ENCODE results near the gene VPS18. TPM values are rescaled to one million over a fixed set of nuclear protein-coding genes. Genes with fewer than 3 reads are reported as not detected.
A peak's percentile ranks its signal among the peaks of the same experiment; 100 is the strongest.

VPS18 gene
- total and polyA plus RNA-seq, 2 experiments from 2014 or later = 5.9 to 42.5 TPM

DNA sequence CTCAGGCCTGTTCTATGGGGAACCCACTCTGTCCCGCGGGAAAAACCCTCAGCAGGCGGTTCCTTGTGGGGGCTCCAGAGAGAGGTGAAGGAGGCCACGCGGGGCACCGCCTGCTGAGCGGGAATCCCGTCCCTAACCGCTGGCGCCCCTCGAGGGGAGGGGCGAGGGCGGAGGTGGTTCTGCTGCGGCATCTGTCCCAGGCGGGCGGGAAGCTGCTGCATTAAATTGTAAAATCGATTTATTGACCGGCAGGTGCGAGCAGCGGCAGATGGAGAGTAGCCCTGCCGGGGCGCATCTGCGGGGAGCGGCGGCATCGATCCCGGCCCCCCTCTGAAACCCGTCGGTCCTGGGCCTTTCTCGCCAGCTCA, 31.2 kb downstream of the VPS18 start:
- Histone ChIP-seq H3F3A (replicated peaks; ENCODE audit: low read depth) (peaks cover 14% of the 10 kb centered on the region; the same call in 1 of the 2 replicates), H3K27me3 (ENCODE audit: insufficient read depth) (peaks cover 100% of the 10 kb centered on the region), H2AFZ (peak overlapping the region; percentile 93), H3K79me2 (replicated peaks; ENCODE audit: insufficient read depth) (no peaks in the 10 kb centered on the region), H4K20me1 (replicated peaks; ENCODE audit: insufficient read depth) (peaks cover 6% of the 10 kb centered on the region; the same call in 1 of the 2 replicates), H3K9me2 (ENCODE audit: insufficient read depth) (no peaks in the 10 kb centered on the region), H3K4me3 (peak overlapping the region; percentile 88), H3K36me3 (ENCODE audit: insufficient read depth) (no peaks in the 10 kb centered on the region), H3K27ac (ENCODE audit: low read depth) (no peak overlapping the region), H3K4me1 (ENCODE audit: insufficient read depth) (peaks cover 18% of the 10 kb centered on the region), H3K4me2 (peak overlapping the region; percentile 99)
- H3K27ac Mint-ChIP-seq = no peak overlapping the region
- TF ChIP-seq, protein P1, sequence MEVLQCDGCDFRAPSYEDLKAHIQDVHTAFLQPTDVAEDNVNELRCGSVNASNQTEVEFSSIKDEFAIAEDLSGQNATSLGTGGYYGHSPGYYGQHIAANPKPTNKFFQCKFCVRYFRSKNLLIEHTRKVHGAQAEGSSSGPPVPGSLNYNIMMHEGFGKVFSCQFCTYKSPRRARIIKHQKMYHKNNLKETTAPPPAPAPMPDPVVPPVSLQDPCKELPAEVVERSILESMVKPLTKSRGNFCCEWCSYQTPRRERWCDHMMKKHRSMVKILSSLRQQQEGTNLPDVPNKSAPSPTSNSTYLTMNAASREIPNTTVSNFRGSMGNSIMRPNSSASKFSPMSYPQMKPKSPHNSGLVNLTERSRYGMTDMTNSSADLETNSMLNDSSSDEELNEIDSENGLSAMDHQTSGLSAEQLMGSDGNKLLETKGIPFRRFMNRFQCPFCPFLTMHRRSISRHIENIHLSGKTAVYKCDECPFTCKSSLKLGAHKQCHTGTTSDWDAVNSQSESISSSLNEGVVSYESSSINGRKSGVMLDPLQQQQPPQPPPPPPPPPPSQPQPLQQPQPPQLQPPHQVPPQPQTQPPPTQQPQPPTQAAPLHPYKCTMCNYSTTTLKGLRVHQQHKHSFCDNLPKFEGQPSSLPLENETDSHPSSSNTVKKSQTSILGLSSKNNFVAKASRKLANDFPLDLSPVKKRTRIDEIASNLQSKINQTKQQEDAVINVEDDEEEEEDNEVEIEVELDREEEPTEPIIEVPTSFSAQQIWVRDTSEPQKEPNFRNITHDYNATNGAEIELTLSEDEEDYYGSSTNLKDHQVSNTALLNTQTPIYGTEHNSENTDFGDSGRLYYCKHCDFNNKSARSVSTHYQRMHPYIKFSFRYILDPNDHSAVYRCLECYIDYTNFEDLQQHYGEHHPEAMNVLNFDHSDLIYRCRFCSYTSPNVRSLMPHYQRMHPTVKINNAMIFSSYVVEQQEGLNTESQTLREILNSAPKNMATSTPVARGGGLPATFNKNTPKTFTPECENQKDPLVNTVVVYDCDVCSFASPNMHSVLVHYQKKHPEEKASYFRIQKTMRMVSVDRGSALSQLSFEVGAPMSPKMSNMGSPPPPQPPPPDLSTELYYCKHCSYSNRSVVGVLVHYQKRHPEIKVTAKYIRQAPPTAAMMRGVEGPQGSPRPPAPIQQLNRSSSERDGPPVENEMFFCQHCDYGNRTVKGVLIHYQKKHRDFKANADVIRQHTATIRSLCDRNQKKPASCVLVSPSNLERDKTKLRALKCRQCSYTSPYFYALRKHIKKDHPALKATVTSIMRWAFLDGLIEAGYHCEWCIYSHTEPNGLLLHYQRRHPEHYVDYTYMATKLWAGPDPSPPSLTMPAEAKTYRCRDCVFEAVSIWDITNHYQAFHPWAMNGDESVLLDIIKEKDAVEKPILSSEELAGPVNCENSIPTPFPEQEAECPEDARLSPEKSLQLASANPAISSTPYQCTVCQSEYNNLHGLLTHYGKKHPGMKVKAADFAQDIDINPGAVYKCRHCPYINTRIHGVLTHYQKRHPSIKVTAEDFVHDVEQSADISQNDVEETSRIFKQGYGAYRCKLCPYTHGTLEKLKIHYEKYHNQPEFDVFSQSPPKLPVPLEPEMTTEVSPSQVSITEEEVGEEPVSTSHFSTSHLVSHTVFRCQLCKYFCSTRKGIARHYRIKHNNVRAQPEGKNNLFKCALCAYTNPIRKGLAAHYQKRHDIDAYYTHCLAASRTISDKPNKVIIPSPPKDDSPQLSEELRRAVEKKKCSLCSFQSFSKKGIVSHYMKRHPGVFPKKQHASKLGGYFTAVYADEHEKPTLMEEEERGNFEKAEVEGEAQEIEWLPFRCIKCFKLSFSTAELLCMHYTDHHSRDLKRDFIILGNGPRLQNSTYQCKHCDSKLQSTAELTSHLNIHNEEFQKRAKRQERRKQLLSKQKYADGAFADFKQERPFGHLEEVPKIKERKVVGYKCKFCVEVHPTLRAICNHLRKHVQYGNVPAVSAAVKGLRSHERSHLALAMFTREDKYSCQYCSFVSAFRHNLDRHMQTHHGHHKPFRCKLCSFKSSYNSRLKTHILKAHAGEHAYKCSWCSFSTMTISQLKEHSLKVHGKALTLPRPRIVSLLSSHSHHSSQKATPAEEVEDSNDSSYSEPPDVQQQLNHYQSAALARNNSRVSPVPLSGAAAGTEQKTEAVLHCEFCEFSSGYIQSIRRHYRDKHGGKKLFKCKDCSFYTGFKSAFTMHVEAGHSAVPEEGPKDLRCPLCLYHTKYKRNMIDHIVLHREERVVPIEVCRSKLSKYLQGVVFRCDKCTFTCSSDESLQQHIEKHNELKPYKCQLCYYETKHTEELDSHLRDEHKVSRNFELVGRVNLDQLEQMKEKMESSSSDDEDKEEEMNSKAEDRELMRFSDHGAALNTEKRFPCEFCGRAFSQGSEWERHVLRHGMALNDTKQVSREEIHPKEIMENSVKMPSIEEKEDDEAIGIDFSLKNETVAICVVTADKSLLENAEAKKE (CRISPR knock-in tag; IDR thresholded peaks at IDR 0.05) = no peak
- TF ChIP-seq STAT1 (IDR thresholded peaks at IDR 0.05; ENCODE audit: unreplicated experiment) (no peak), NANOG (IDR thresholded peaks at IDR 0.05; ENCODE audit: borderline replicate concordance) (no peak), ZNF114 (CRISPR knock-in tag; IDR thresholded peaks at IDR 0.05) (no peak), CREB1 (CRISPR knock-in tag; IDR thresholded peaks at IDR 0.05; ENCODE audit: low read depth) (no peak), JUNB (IDR thresholded peaks at IDR 0.05; ENCODE audit: unreplicated experiment) (no peak), ZNF331 (CRISPR knock-in tag; IDR thresholded peaks at IDR 0.05; ENCODE audit: low read depth) (no peak)
- peak overlapping the region; percentile 67 for H3K4me3 Mint-ChIP-seq
- H3K4me1 Mint-ChIP-seq = peaks cover 23% of the 10 kb centered on the region
- DNase-seq (ENCODE audit: low spot score) (peak; percentile 49), ATAC-seq (no peak)
- no peaks in the 10 kb centered on the region; the same call in 2 of the 3 replicates for H3K36me3 Mint-ChIP-seq (ENCODE audit: low read depth)
- peaks cover 92% of the 10 kb centered on the region for H3K27me3 Mint-ChIP-seq (ENCODE audit: insufficient read depth, low read depth, poor library complexity)
- H3K9me3 Mint-ChIP-seq = no peaks in the 10 kb centered on the region; the same call in 2 of the 3 replicates
